Parathyroid adenoma (tissue), 2 donors: ENCODE measurements around the gene ZNF277.

Experiments used
- H2AFZ ChIP-seq: fragments of 300-600 bp; sonication (generic); one replicate; pipeline ENCODE4 v1.7.0; 2017; ENCODE audit warnings: antibody characterized with exemption, mild to moderate bottlenecking
- H3K27ac ChIP-seq: fragments of 300-600 bp; sonication (generic); one replicate; pipeline ENCODE4 v1.7.0; 2017
- H3K27me3 ChIP-seq: fragments of 300-600 bp; sonication (generic); one replicate; pipeline ENCODE4 v1.7.0; 2017; ENCODE audit warnings: low read length; ENCODE audit not compliant: control insufficient read depth, insufficient read depth
- H3K36me3 ChIP-seq: fragments of 300-600 bp; sonication (generic); one replicate; pipeline ENCODE4 v1.7.0; 2017; ENCODE audit warnings: low read length; ENCODE audit not compliant: control insufficient read depth, insufficient read depth
- H3K4me1 ChIP-seq: fragments of 300-600 bp; sonication (generic); one replicate; pipeline ENCODE4 v1.7.0; 2017; ENCODE audit warnings: control low read depth
- H3K4me2 ChIP-seq: fragments of 300-600 bp; sonication (generic); one replicate; pipeline ENCODE4 v1.7.0; 2017; ENCODE audit warnings: low read length
- H3K4me3 ChIP-seq: fragments of 300-600 bp; sonication (generic); one replicate; pipeline ENCODE4 v1.7.0; 2017; ENCODE audit warnings: low read depth, low read length
- H3K79me2 ChIP-seq: fragments of 300-600 bp; sonication (generic); one replicate; pipeline ENCODE4 v1.7.0; 2017; ENCODE audit warnings: control low read depth
- H3K9ac ChIP-seq: fragments of 300-600 bp; sonication (generic); one replicate; pipeline ENCODE4 v1.7.0; 2017; ENCODE audit warnings: mild to moderate bottlenecking
- H3K9me3 ChIP-seq: fragments of 300-600 bp; sonication (generic); one replicate; pipeline ENCODE4 v1.7.0; 2017; ENCODE audit warnings: low read length; ENCODE audit not compliant: control insufficient read depth
- CTCF ChIP-seq: fragments of 300-600 bp; sonication (generic); IDR thresholded peaks from one replicate; pipeline ENCODE4 v1.7.0; 2017; ENCODE audit warnings: antibody characterized with exemption, mild to moderate bottlenecking
- donor health status: primary hyperparathyroidism.

The ZNF277 gene

GRCh38 chr7:112189691-112190090, 16.8 kb upstream of the ZNF277 start:
- H3K4me3 ChIP-seq, result no peak overlapping the region
- H3K9ac ChIP-seq, result no peak overlapping the region
- no peaks in the 10 kb centered on the region for H3K27me3 ChIP-seq
- no peak overlapping the region for H3K27ac ChIP-seq
- H3K9me3 ChIP-seq, result no peaks in the 10 kb centered on the region
- no peaks in the 10 kb centered on the region for H3K36me3 ChIP-seq
- no peak for TF ChIP-seq CTCF
- H2AFZ ChIP-seq, result no peak overlapping the region
- H3K4me1 ChIP-seq, result no peaks in the 10 kb centered on the region
- no peak overlapping the region for H3K4me2 ChIP-seq
- H3K79me2 ChIP-seq, result no peaks in the 10 kb centered on the region

- Histone ChIP-seq H3K9ac (no peak overlapping the region), H3K4me2 (no peak overlapping the region), H2AFZ (no peak overlapping the region), H3K27ac (no peak overlapping the region), H3K4me3 (no peak overlapping the region), H3K27me3 (no peaks in the 10 kb centered on the region), H3K79me2 (no peaks in the 10 kb centered on the region), H3K9me3 (no peaks in the 10 kb centered on the region), H3K4me1 (no peaks in the 10 kb centered on the region), H3K36me3 (no peaks in the 10 kb centered on the region)
- TF ChIP-seq CTCF, result no peak
Measured at GRCh38 chr7:112190120-112190519, 16.4 kb upstream of the ZNF277 start.

GRCh38 chr7:112192236-112193154, 14.0 kb upstream of the ZNF277 start:
- no peaks in the 10 kb centered on the region for H3K27me3 ChIP-seq
- no peak for TF ChIP-seq CTCF
- no peak overlapping the region for H3K4me3 ChIP-seq
- H3K4me2 ChIP-seq, result peak overlapping the region; percentile 11
- H3K36me3 ChIP-seq, result no peaks in the 10 kb centered on the region
- no peaks in the 10 kb centered on the region for H3K4me1 ChIP-seq
- no peaks in the 10 kb centered on the region for H3K79me2 ChIP-seq
- H2AFZ ChIP-seq, result no peak overlapping the region
- H3K9me3 ChIP-seq, result no peaks in the 10 kb centered on the region
- H3K27ac ChIP-seq, result peak overlapping the region; percentile 30
- no peak overlapping the region for H3K9ac ChIP-seq

GRCh38 chr7:112193915-112194502, 12.5 kb upstream of the ZNF277 start:
- no peak for TF ChIP-seq CTCF
- Histone ChIP-seq H3K9me3 (no peaks in the 10 kb centered on the region), H3K27ac (no peak overlapping the region), H3K4me3 (no peak overlapping the region), H3K4me1 (no peaks in the 10 kb centered on the region), H3K36me3 (no peaks in the 10 kb centered on the region), H2AFZ (no peak overlapping the region), H3K4me2 (no peak overlapping the region), H3K27me3 (no peaks in the 10 kb centered on the region), H3K9ac (no peak overlapping the region), H3K79me2 (no peaks in the 10 kb centered on the region)
